Measurements from ENCODE around the gene NUP85.
A peak's percentile ranks its signal among the peaks of the same experiment; 100 is the strongest.

The NUP85 gene

GRCh38 chr17:75260641-75261335, 55.3 kb downstream of the NUP85 start:
- in situ Hi-C loops (cut with HindIII; ENCODE audit: low sequenced_read_pairs), result no loop called here
- no peak for DNase-seq (ENCODE audit: low read depth)
- peak overlapping the region; percentile 81 for H3K4me3 ChIP-seq (ENCODE audit: low read depth, low read length)
- TF ChIP-seq, protein P1, sequence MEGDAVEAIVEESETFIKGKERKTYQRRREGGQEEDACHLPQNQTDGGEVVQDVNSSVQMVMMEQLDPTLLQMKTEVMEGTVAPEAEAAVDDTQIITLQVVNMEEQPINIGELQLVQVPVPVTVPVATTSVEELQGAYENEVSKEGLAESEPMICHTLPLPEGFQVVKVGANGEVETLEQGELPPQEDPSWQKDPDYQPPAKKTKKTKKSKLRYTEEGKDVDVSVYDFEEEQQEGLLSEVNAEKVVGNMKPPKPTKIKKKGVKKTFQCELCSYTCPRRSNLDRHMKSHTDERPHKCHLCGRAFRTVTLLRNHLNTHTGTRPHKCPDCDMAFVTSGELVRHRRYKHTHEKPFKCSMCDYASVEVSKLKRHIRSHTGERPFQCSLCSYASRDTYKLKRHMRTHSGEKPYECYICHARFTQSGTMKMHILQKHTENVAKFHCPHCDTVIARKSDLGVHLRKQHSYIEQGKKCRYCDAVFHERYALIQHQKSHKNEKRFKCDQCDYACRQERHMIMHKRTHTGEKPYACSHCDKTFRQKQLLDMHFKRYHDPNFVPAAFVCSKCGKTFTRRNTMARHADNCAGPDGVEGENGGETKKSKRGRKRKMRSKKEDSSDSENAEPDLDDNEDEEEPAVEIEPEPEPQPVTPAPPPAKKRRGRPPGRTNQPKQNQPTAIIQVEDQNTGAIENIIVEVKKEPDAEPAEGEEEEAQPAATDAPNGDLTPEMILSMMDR (IDR thresholded peaks at IDR 0.05; ENCODE audit: low read depth, low read length, missing control alignments), result peak; percentile 25

DNA sequence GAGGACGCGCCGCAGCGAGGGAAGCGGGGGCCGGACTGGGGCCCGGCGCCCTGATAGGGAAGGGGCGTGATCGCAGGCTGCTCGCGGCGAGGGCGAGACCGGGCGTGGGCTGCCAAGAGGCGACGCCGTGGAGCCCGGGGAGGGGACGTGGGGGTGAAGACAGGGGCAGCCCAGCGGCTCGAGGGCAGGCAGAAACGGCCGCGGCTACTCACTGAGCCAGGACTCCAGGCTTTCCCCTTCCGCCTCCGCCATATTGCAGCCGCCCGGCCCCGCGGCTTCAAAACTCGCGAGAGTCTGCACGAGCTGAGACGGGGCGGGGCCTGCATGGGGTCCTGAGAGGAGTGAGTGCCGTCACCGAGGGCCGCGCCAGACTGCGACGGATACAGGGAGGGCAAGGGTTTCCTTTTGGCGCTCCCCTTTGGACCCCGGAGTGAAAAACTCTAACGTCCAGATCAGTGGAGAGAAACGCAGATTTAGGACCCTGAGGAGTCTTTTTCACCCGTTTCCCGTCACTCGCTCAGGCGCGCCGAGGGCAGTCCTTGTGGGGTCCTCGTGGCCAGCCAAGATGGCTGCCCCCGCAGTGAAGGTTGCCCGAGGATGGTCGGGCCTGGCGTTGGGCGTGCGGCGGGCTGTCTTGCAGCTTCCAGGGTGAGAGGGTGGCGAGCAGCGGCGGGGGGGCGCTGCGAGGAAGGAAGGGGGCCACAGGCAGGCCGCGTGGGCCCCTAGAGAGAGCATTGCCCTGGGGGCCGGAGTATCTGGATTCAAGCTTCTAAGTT, 56.0 kb downstream of the NUP85 start, which contains the start of the genes GGA3 and MRPS7:
Gene GGA3 (minus strand): TSS at position 271 of the 776 bp plus-strand sequence. CDS start 19 bp downstream, at position 252.
Gene MRPS7 (plus strand): TSS at position 544 of the 776 bp plus-strand sequence. CDS start 22 bp downstream, at position 566.
- in situ Hi-C loops (cut with HindIII; ENCODE audit: low sequenced_read_pairs), result no loop called here
- DNase-seq (ENCODE audit: low read depth), result peak; percentile 77
- H3K4me3 ChIP-seq (ENCODE audit: low read depth, low read length), result peak within 1 kb of the TSS; percentile 81
- TF ChIP-seq, protein P1 (IDR thresholded peaks at IDR 0.05; ENCODE audit: low read depth, low read length, missing control alignments), result no peak

GRCh38 chr17:75262112-75262606, 56.7 kb downstream of the NUP85 start:
- DNase-seq (ENCODE audit: low read depth), result no peak
- peak overlapping the region; percentile 81 for H3K4me3 ChIP-seq (ENCODE audit: low read depth, low read length)
- in situ Hi-C loops (cut with HindIII; ENCODE audit: low sequenced_read_pairs), result no loop called here
- TF ChIP-seq, protein P1 (IDR thresholded peaks at IDR 0.05; ENCODE audit: low read depth, low read length, missing control alignments), result no peak

DNA sequence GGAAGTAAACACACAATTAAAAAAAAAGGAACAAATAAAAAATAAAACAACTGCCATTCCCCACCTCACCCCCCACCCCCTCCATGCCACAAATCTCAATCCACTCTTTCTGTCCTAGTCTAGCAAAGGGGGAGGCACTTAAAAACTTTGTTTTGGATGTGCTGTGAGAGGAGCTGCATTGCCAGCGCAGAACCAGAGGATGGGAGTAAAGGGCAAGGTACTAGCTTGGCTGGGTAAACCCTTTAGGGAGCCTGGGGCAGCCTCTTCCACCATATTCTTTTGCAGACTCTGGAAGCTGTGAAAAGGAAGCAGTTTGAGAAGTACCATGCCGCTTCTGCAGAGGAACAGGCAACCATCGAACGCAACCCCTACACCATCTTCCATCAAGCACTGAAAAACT, 57.6 kb downstream of the NUP85 start:
- no peak for DNase-seq (ENCODE audit: low read depth)
- H3K4me3 ChIP-seq (ENCODE audit: low read depth, low read length), result no peak overlapping the region
- TF ChIP-seq, protein P1 (IDR thresholded peaks at IDR 0.05; ENCODE audit: low read depth, low read length, missing control alignments), result peak; percentile 6
- in situ Hi-C loops (cut with HindIII; ENCODE audit: low sequenced_read_pairs), result no loop called here

DNA sequence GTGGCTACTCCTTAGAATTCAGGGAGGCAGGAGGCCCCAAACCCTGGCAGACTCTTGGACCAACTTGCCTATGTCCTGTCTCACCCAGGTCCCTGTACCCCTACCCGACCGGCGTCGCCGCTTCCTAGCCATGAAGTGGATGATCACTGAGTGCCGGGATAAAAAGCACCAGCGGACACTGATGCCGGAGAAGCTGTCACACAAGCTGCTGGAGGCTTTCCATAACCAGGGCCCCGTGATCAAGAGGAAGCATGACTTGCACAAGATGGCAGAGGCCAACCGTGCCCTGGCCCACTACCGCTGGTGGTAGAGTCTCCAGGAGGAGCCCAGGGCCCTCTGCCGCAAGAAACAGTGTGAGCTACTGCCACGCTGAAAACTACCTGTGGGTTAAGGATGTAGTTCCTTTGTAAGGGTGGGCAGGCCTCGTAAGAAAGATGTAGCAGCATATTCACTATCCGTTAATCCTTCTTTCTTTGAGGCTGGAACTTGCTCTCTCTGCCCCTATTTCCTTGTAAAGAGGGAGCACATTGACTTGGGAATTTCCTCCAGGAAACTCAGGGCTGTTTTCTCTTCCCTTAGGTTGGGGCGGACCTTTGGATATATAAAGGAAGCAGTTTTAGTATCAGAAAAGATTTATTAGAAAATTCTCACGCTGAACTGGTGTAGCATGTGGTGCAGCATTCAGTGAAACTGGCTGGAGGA, 60.3 kb downstream of the NUP85 start:
- in situ Hi-C loops (cut with HindIII; ENCODE audit: low sequenced_read_pairs), result no loop called here
- DNase-seq (ENCODE audit: low read depth), result no peak

More for the DNA sequence above, 60.3 kb downstream of the NUP85 start:
- TF ChIP-seq, protein P1 (IDR thresholded peaks at IDR 0.05; ENCODE audit: low read depth, low read length, missing control alignments), result no peak
- H3K4me3 ChIP-seq (ENCODE audit: low read depth, low read length), result no peak overlapping the region
